AG20443 (cell line): Measurements from ENCODE around the gene SCMH1.
A peak's percentile ranks its signal among the peaks of the same experiment; 100 is the strongest.
"Not testable (repeated sequence)": the region's sequence is repeated elsewhere in the genome, so short reads cannot be mapped to it uniquely, and the experiment has no call there.

Experiments
- DNase-seq: peaks from one replicate; pipeline ENCODE4 v3.0.0; 2012; ENCODE audit warnings: low spot score, mixed read lengths

Gene SCMH1

GRCh38 chr1:41152622-41153044, 89.5 kb downstream of the SCMH1 start:
- DNase-seq: peak; percentile 80

- no peak for DNase-seq
Measured at GRCh38 chr1:41151846-41152245, 90.3 kb downstream of the SCMH1 start.

- DNase-seq: no peak
Measured at GRCh38 chr1:41149570-41149969, 92.5 kb downstream of the SCMH1 start.

GRCh38 chr1:41144285-41144684, 97.8 kb downstream of the SCMH1 start:
- DNase-seq: no peak

GRCh38 chr1:41138549-41138948, 103.6 kb downstream of the SCMH1 start:
- DNase-seq: no peak

GRCh38 chr1:41135196-41135947, 106.7 kb downstream of the SCMH1 start:
- no peak for DNase-seq

GRCh38 chr1:41134325-41134724, 107.8 kb downstream of the SCMH1 start:
- not testable (repeated sequence) for DNase-seq

GRCh38 chr1:41122851-41123518, 119.1 kb downstream of the SCMH1 start:
- peak; percentile 70 for DNase-seq

GRCh38 chr1:41122148-41122547, 120.0 kb downstream of the SCMH1 start:
- DNase-seq: no peak

- no peak for DNase-seq
Measured at GRCh38 chr1:41118645-41119044, 123.5 kb downstream of the SCMH1 start.

- DNase-seq: not testable (repeated sequence)
Measured at GRCh38 chr1:41117241-41117640, 124.9 kb downstream of the SCMH1 start.

- no peak for DNase-seq
Measured at GRCh38 chr1:41110736-41111135, 131.4 kb downstream of the SCMH1 start.

GRCh38 chr1:41110286-41110685, 131.8 kb downstream of the SCMH1 start:
- no peak for DNase-seq

- peak; percentile 79 for DNase-seq
Measured at GRCh38 chr1:41109310-41110197, 132.6 kb downstream of the SCMH1 start.

- DNase-seq: peak; percentile 9
Measured at GRCh38 chr1:41108696-41109275, 133.3 kb downstream of the SCMH1 start.

- DNase-seq: no peak
Measured at GRCh38 chr1:41103766-41104165, 138.3 kb downstream of the SCMH1 start.

- DNase-seq: no peak
Measured at GRCh38 chr1:41102653-41103052, 139.5 kb downstream of the SCMH1 start.

- DNase-seq: peak; percentile 87
Measured at GRCh38 chr1:41101950-41102607, 140.0 kb downstream of the SCMH1 start.

- DNase-seq: no peak
Measured at GRCh38 chr1:41101076-41101475, 141.0 kb downstream of the SCMH1 start.

GRCh38 chr1:41100170-41100569, 141.9 kb downstream of the SCMH1 start:
- DNase-seq: no peak

GRCh38 chr1:41098730-41099460, 143.2 kb downstream of the SCMH1 start:
- no peak for DNase-seq
